Keratinocyte (primary cell): ENCODE data around the gene SHQ1. TPM values are rescaled to one million over a fixed set of nuclear protein-coding genes. Genes with fewer than 3 reads are reported as not detected.

Source experiments
- DNase-seq: peaks from one replicate; pipeline ENCODE4 v3.0.0-alpha.2; 2011; ENCODE audit warnings: low read depth, missing footprints, low spot score
- FAIRE-seq: peaks from 2 replicates; lab custom pipeline; 2011; peaks lifted over from hg19 to GRCh38; lab: Jason Lieb, UNC
- H2AFZ ChIP-seq: 2 replicates; pipeline ENCODE4 v1.6.0; 2012; ENCODE audit warnings: low read length, control low read depth, inconsistent platforms; ENCODE audit not compliant: control insufficient read depth
- H3K27ac ChIP-seq: 2 replicates; pipeline ENCODE4 v1.5.1; 2011; ENCODE audit warnings: low read length; ENCODE audit not compliant: control insufficient read depth, insufficient read depth
- H3K27me3 ChIP-seq: 3 replicates; pipeline ENCODE4 v1.6.0; 2011; ENCODE audit warnings: low read length; ENCODE audit not compliant: control insufficient read depth, insufficient read depth; ENCODE audit errors: extremely low read depth
- H3K36me3 ChIP-seq, 2 experiments: 2 replicates in 1 of 2; 3 replicates in 1 of 2; pipeline ENCODE4 v1.5.1; 2011; ENCODE audit warnings: low read length in 2 of 2, mild to moderate bottlenecking in 1 of 2; ENCODE audit not compliant: control insufficient read depth in 2 of 2, insufficient read depth in 2 of 2; ENCODE audit errors: extremely low read depth in 1 of 2
- H3K4me1 ChIP-seq: 3 replicates; pipeline ENCODE4 v1.5.1; 2011; ENCODE audit warnings: low read length; ENCODE audit not compliant: control insufficient read depth, insufficient read depth; ENCODE audit errors: extremely low read depth
- H3K4me2 ChIP-seq: 3 replicates; pipeline ENCODE4 v1.6.0; 2011; ENCODE audit warnings: low read depth, low read length; ENCODE audit not compliant: control insufficient read depth, insufficient read depth; ENCODE audit errors: extremely low read depth
- H3K4me3 ChIP-seq, 3 experiments: fragments of 200-600 bp in 1 of 3; sonication (generic) in 1 of 3; 2 replicates in 2 of 3; 3 replicates in 1 of 3; pipeline ENCODE4 v1.5.1; 2011 to 2016; ENCODE audit warnings: low read length in 3 of 3, mild to moderate bottlenecking in 3 of 3, control low read depth in 2 of 3, inconsistent platforms in 1 of 3, low read depth in 1 of 3, mixed read lengths in 1 of 3, mixed run types in 1 of 3, moderate library complexity in 1 of 3; ENCODE audit not compliant: control insufficient read depth in 2 of 3, insufficient read depth in 2 of 3; ENCODE audit errors: extremely low read depth in 1 of 3
- H3K79me2 ChIP-seq: 2 replicates; pipeline ENCODE4 v1.6.0; 2012; ENCODE audit warnings: low read length; ENCODE audit not compliant: control insufficient read depth, insufficient read depth
- H3K9ac ChIP-seq: 3 replicates; pipeline ENCODE4 v1.6.0; 2011; ENCODE audit warnings: low read length; ENCODE audit not compliant: control insufficient read depth, insufficient read depth; ENCODE audit errors: extremely low read depth
- H3K9me1 ChIP-seq: 3 replicates; pipeline ENCODE4 v1.6.0; 2011; ENCODE audit warnings: low read length; ENCODE audit not compliant: control insufficient read depth, insufficient read depth; ENCODE audit errors: extremely low read depth
- H3K9me3 ChIP-seq: 2 replicates; pipeline ENCODE4 v1.5.1; 2012; ENCODE audit warnings: low read depth, low read length; ENCODE audit not compliant: control insufficient read depth
- H4K20me1 ChIP-seq: 3 replicates; pipeline ENCODE4 v1.6.0; 2011; ENCODE audit warnings: low read length; ENCODE audit not compliant: control insufficient read depth, insufficient read depth; ENCODE audit errors: extremely low read depth
- CTCF ChIP-seq, 3 experiments: IDR thresholded peaks in 1 of 3; conservative IDR thresholded peaks in 1 of 3; optimal IDR thresholded peaks in 1 of 3; 2 replicates in 2 of 3; 3 replicates in 1 of 3; pipeline versions ENCODE3 to v1.5.1; 2011; ENCODE audit warnings: low read length in 3 of 3, mild to moderate bottlenecking in 3 of 3, moderate library complexity in 2 of 3, control low read depth in 1 of 3, inconsistent platforms in 1 of 3; ENCODE audit not compliant: insufficient read depth in 2 of 3; ENCODE audit errors: extremely low read depth in 1 of 3
- EZH2 ChIP-seq: IDR thresholded peaks from one replicate; pipeline ENCODE4 v1.6.1; 2012; ENCODE audit warnings: inconsistent platforms, mild to moderate bottlenecking, low read length, moderate library complexity
- dilution Hi-C: fragments of 300-500 bp; cut with MboI; formaldehyde crosslinking; loops from one replicate; pipeline ENCODE4 v1.7.0; 2020; ENCODE audit warnings: low sequenced_read_pairs; ENCODE audit not compliant: extremely low pct_ligation_motif_present
- polyA plus RNA-seq, 5 experiments: library from polyadenylated mRNA; depleted of rRNA in 3 of 5; stranded (reverse) in 3 of 5; stranded (forward) in 1 of 5; unstranded in 1 of 5; fragments of >200 nt; gene quantifications; 1 replicate in 1 of 5; 2 replicates in 3 of 5; 3 replicates in 1 of 5; pipeline versions ENCODE4 v1.2.1 to v1.2.3, GENCODE V29; 2011 to 2012; ENCODE audit warnings: missing spikeins in 2 of 5, low read depth in 1 of 5, low replicate concordance in 1 of 5

SHQ1 gene
- polyA plus RNA-seq, 1 donor (not counting 4 experiments of a cell fraction or from before 2014, with no cell fraction given) = 17.7 TPM

DNA sequence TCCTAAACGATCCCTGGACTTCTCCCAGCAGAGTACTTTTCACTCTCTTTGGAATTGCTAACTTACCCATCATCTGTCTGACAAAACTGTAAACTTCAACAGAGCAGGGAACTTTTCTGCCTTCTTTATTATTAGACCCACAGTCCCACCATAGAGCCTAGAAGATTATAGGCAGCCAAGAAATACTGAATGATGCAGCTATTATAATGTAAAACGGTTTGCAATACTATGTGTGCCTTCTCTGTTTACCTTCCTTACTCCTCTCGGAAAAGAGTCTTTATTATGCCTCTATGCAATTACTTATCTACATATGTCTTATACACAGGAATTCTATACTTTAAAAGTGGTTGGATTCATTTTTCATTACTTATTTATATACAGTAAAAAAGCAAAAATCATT lies 36.0 kb downstream of the SHQ1 start:
- dilution Hi-C loops = no loop called here
- H3K9me1 ChIP-seq = no peaks in the 10 kb centered on the region

GRCh38 chr3:72811571-72811970 lies 36.7 kb downstream of the SHQ1 start:
- DNase-seq (no peak), FAIRE-seq (no peak)
- no peaks in the 10 kb centered on the region for H4K20me1 ChIP-seq
- no peak overlapping the region for H2AFZ ChIP-seq
- no peaks in the 10 kb centered on the region for H3K36me3 ChIP-seq
- no peak overlapping the region for H3K9ac ChIP-seq
- no peaks in the 10 kb centered on the region for H3K9me3 ChIP-seq
- no peaks in the 10 kb centered on the region for H3K9me1 ChIP-seq
- no peak overlapping the region for H3K27ac ChIP-seq
- no peak overlapping the region for H3K4me3 ChIP-seq
- H3K4me1 ChIP-seq = no peaks in the 10 kb centered on the region
- H3K4me2 ChIP-seq = no peak overlapping the region
- no peak for TF ChIP-seq CTCF (optimal IDR thresholded peaks at IDR 0.05 in 1 of 3, IDR thresholded peaks at IDR 0.05 in 1 of 3, conservative IDR thresholded peaks at IDR 0.05 in 1 of 3; ENCODE audit: extremely low read depth in 1 of 3, insufficient read depth in 2 of 3, low read length in 3 of 3)
- no peak for TF ChIP-seq EZH2
- H3K27me3 ChIP-seq = no peaks in the 10 kb centered on the region
- H3K79me2 ChIP-seq = no peaks in the 10 kb centered on the region
- dilution Hi-C loops = no loop called here

More for the DNA sequence above, 36.0 kb downstream of the SHQ1 start:
- no peak overlapping the region for H3K9ac ChIP-seq
- H3K36me3 ChIP-seq = peaks cover 0 to 4% of the 10 kb centered on the region in 2 experiments
- no peak overlapping the region for H3K4me3 ChIP-seq
- FAIRE-seq (no peak), DNase-seq (no peak)
- H3K4me1 ChIP-seq = no peaks in the 10 kb centered on the region
- no peak overlapping the region for H2AFZ ChIP-seq
- H3K4me2 ChIP-seq = no peak overlapping the region
- no peaks in the 10 kb centered on the region for H3K9me3 ChIP-seq
- H4K20me1 ChIP-seq = no peaks in the 10 kb centered on the region
- H3K27ac ChIP-seq = no peak overlapping the region
- TF ChIP-seq EZH2 (no peak), CTCF (optimal IDR thresholded peaks at IDR 0.05 in 1 of 3, IDR thresholded peaks at IDR 0.05 in 1 of 3, conservative IDR thresholded peaks at IDR 0.05 in 1 of 3; ENCODE audit: extremely low read depth in 1 of 3, insufficient read depth in 2 of 3, low read length in 3 of 3) (no peak)
- H3K79me2 ChIP-seq = no peaks in the 10 kb centered on the region
- H3K27me3 ChIP-seq = no peaks in the 10 kb centered on the region
